Measurements from ENCODE around the gene HOXA3.

HOXA3 gene

DNA sequence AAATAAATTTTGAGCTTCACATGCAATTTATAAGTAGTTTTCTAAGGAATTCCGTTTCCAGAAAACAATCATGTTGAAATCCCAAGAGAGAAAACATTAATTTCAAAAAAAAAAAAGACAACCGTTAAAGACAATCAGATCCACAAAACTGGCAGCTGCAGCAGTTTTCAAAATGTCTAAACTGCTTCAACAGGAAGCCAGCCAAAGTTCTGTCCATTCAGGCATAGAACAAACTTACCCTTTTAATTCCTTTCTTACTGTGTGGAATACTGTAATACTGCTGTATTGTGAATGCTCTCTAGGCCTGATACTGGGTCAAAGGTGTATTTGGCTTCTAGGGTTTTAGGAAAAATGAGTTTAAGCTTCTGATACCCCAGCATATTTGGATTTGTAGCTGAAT is 88.2 kb downstream of the HOXA3 start:
- no peak for DNase-seq (ENCODE audit: low read depth in 1 of 2, low spot score in 1 of 2)

DNA sequence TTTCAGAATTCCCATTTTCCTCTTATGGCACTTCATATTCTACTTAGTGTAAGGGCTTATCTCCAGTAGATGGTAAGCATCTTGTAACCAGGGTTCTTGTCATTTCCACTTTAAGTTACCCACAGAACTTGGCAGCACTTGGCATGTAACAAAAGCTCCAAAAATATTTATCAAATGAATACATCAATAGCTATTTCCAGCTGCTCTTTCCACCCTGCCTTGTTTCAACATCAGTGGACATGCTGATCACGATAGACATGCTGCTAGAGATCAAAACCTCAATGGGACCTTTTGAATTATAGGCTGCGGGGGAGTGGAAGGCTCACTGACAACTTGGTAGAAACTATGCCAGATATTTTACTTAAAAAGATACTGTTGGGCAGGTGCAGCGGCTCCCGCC is 89.4 kb downstream of the HOXA3 start:
- no peak for DNase-seq (ENCODE audit: low read depth in 1 of 2, low spot score in 1 of 2)

All from activated CD4-positive, alpha-beta T cell treated with anti-CD3 and anti-CD28 coated beads, Interleukin-2, amount 50 U/mL, for 24 hours (primary cell).